ENCODE results near the gene MAN2B1. TPM values are rescaled to one million over a fixed set of nuclear protein-coding genes. Genes with fewer than 3 reads are reported as not detected.

Gene MAN2B1
- total RNA-seq, 3 donors from 2014 or later = 45.6 to 118 (median 49.0) TPM

- intact Hi-C loops (cut with DNase I; ENCODE audit: low total_unique reads) = no loop called here
- no peak for DNase-seq (ENCODE audit: low spot score in 2 of 2)
- H3K9me3 ChIP-seq = no peaks in the 10 kb centered on the region
- no peaks in the 10 kb centered on the region for H3K27me3 ChIP-seq
- peak overlapping the region; percentile 89 to 97 (median 90) for H3K4me3 ChIP-seq
- no peak for TF ChIP-seq CTCF (IDR thresholded peaks at IDR 0.05)
- no peak for TF ChIP-seq POLR2AphosphoS5 (IDR thresholded peaks at IDR 0.05)
- TF ChIP-seq POLR2A (IDR thresholded peaks at IDR 0.05) = no peak
- H3K4me1 ChIP-seq = peaks cover 13 to 22% of the 10 kb centered on the region in 2 donors
- H3K27ac ChIP-seq = peak overlapping the region; percentile 96 to 97
- H3K36me3 ChIP-seq = peaks cover 3% of the 10 kb centered on the region
Observed at GRCh38 chr19:12670159-12670928, 3.8 kb upstream of the MAN2B1 start.

GRCh38 chr19:12669270-12670158 is 3.0 kb upstream of the MAN2B1 start:
- DNase-seq (ENCODE audit: low spot score in 2 of 2) = peak; percentile 73 to 79
- TF ChIP-seq CTCF (IDR thresholded peaks at IDR 0.05) = no peak
- TF ChIP-seq POLR2A (IDR thresholded peaks at IDR 0.05) = peak; percentile 37
- TF ChIP-seq POLR2AphosphoS5 (IDR thresholded peaks at IDR 0.05) = peak; percentile 61 to 87 (median 87)
- Histone ChIP-seq H3K4me1 (peaks cover 13 to 22% of the 10 kb centered on the region in 2 donors), H3K27me3 (no peaks in the 10 kb centered on the region), H3K9me3 (no peaks in the 10 kb centered on the region), H3K36me3 (peaks cover 3% of the 10 kb centered on the region), H3K27ac (peak overlapping the region; percentile 96 to 97), H3K4me3 (peak overlapping the region; percentile 89 to 97 (median 90))
- intact Hi-C loops (cut with DNase I; ENCODE audit: low total_unique reads) = no loop called here

GRCh38 chr19:12668932-12669269 is 2.4 kb upstream of the MAN2B1 start:
- DNase-seq (ENCODE audit: low spot score in 2 of 2) = peak; percentile 63 to 66
- peak overlapping the region; percentile 96 to 97 for H3K27ac ChIP-seq
- no peak for TF ChIP-seq POLR2A (IDR thresholded peaks at IDR 0.05)
- TF ChIP-seq CTCF (IDR thresholded peaks at IDR 0.05) = no peak
- no peak for TF ChIP-seq POLR2AphosphoS5 (IDR thresholded peaks at IDR 0.05)
- H3K36me3 ChIP-seq = peaks cover 3% of the 10 kb centered on the region
- intact Hi-C loops (cut with DNase I; ENCODE audit: low total_unique reads) = no loop called here
- H3K4me3 ChIP-seq = peak overlapping the region; percentile 89 to 97 (median 90)
- H3K27me3 ChIP-seq = no peaks in the 10 kb centered on the region
- peaks cover 13 to 22% of the 10 kb centered on the region in 2 donors for H3K4me1 ChIP-seq
- no peaks in the 10 kb centered on the region for H3K9me3 ChIP-seq

- no peak for DNase-seq (ENCODE audit: low spot score in 2 of 2)
- Histone ChIP-seq H3K27me3 (no peaks in the 10 kb centered on the region), H3K36me3 (peaks cover 3% of the 10 kb centered on the region), H3K4me1 (peaks cover 13 to 22% of the 10 kb centered on the region in 2 donors), H3K9me3 (no peaks in the 10 kb centered on the region), H3K27ac (peak overlapping the region; percentile 96 to 97), H3K4me3 (peak overlapping the region; percentile 89 to 97 (median 90))
- intact Hi-C loops (cut with DNase I; ENCODE audit: low total_unique reads) = no loop called here
- TF ChIP-seq POLR2AphosphoS5 (IDR thresholded peaks at IDR 0.05) (no peak), POLR2A (IDR thresholded peaks at IDR 0.05) (no peak), CTCF (IDR thresholded peaks at IDR 0.05) (no peak)
Observed at GRCh38 chr19:12668346-12668745, 1.8 kb upstream of the MAN2B1 start.
